KMS-11 (cell line): ENCODE data around the gene KCNT1.

Experiments
- H2AFZ ChIP-seq: fragments of 200-600 bp; sonication (generic); 2 replicates; pipeline ENCODE4 v1.6.1; 2016; ENCODE audit warnings: antibody characterized with exemption, mixed run types, low read depth
- H3K27ac ChIP-seq: fragments of 200-600 bp; sonication (generic); 2 replicates; pipeline ENCODE4 v1.6.1; 2016; ENCODE audit warnings: mild to moderate bottlenecking, mixed run types
- H3K27me3 ChIP-seq: fragments of 200-600 bp; sonication (generic); 2 replicates; pipeline ENCODE4 v1.6.1; 2017; ENCODE audit warnings: mild to moderate bottlenecking, low read depth, mixed run types, moderate library complexity; ENCODE audit not compliant: insufficient read depth
- H3K36me3 ChIP-seq: fragments of 200-600 bp; sonication (generic); 2 replicates; pipeline ENCODE4 v1.6.1; 2017; ENCODE audit warnings: mild to moderate bottlenecking, mixed run types; ENCODE audit not compliant: insufficient read depth
- H3K4me1 ChIP-seq: fragments of 200-600 bp; sonication (generic); 2 replicates; pipeline ENCODE4 v1.6.1; 2016; ENCODE audit warnings: mild to moderate bottlenecking, low read depth, mixed run types; ENCODE audit not compliant: poor library complexity, severe bottlenecking
- H3K4me2 ChIP-seq: fragments of 200-600 bp; sonication (generic); 2 replicates; pipeline ENCODE4 v1.7.0; 2016; ENCODE audit warnings: mild to moderate bottlenecking, mixed run types
- H3K4me3 ChIP-seq: fragments of 200-600 bp; sonication (generic); IDR thresholded peaks from 2 replicates; pipeline ENCODE4 v1.6.1; 2017; ENCODE audit warnings: low read depth, low read length, mixed read lengths; ENCODE audit not compliant: insufficient read depth
- H3K79me2 ChIP-seq: fragments of 200-600 bp; sonication (generic); 2 replicates; pipeline ENCODE4 v1.6.1; 2016; ENCODE audit warnings: low read depth, mixed run types; ENCODE audit not compliant: insufficient read depth
- H3K9ac ChIP-seq: fragments of 200-600 bp; sonication (generic); 2 replicates; pipeline ENCODE4 v1.6.1; 2016; ENCODE audit warnings: mild to moderate bottlenecking, mixed run types
- H4K20me1 ChIP-seq: fragments of 200-600 bp; sonication (generic); 2 replicates; pipeline ENCODE4 v1.6.1; 2016; ENCODE audit warnings: mild to moderate bottlenecking, mixed run types; ENCODE audit not compliant: insufficient read depth
- TF ChIP-seq, protein P1 (sequence below): fragments of 200-600 bp; sonication (generic); conservative IDR thresholded peaks from 2 replicates; pipeline ENCODE4 v1.6.1; 2017; ENCODE audit warnings: low read depth, mild to moderate bottlenecking, antibody characterized with exemption, low read length, moderate library complexity, mixed read lengths

KCNT1 gene

DNA sequence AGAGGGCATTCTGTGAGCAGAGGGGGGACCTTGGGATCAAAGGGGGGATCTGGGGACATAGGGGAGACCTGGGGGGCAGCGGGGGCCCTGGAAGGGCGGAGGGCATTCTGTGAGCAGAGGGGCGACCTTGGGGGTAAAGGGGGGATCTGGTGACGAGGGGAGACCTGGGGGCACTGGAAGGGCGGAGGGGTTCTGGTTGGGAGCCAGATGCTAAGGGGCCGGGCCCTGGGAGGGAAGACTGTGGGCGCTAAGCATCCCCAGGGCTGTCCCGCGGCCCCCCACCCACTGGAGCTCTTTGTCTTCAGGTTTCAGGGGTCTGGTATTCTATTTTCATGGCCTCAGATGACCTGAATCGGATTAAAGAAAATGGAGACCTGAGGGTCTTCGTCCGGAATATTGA, 38.1 kb upstream of the KCNT1 start:
- TF ChIP-seq, protein P1, sequence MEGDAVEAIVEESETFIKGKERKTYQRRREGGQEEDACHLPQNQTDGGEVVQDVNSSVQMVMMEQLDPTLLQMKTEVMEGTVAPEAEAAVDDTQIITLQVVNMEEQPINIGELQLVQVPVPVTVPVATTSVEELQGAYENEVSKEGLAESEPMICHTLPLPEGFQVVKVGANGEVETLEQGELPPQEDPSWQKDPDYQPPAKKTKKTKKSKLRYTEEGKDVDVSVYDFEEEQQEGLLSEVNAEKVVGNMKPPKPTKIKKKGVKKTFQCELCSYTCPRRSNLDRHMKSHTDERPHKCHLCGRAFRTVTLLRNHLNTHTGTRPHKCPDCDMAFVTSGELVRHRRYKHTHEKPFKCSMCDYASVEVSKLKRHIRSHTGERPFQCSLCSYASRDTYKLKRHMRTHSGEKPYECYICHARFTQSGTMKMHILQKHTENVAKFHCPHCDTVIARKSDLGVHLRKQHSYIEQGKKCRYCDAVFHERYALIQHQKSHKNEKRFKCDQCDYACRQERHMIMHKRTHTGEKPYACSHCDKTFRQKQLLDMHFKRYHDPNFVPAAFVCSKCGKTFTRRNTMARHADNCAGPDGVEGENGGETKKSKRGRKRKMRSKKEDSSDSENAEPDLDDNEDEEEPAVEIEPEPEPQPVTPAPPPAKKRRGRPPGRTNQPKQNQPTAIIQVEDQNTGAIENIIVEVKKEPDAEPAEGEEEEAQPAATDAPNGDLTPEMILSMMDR, result no peak
- H3K4me1 ChIP-seq, result no peaks in the 10 kb centered on the region

DNA sequence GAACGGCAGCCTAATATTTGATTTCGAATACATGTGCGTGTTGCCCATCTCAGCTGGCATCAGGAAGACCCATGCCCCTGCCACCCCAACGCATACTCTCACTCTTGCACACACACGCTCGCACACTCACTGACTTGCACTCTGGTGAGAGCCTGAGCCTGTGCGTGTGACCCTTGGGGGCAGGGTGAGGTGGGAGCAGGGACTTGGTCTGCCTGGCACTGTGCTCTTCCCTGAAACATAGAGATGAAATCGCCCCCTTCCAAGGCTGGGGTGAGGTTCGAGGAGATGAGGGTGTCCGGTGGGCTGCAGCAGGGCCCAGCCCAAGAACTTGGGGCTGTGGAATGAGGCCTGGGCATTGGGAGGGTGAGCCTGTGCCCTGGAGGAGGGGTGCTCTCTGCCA, 37.7 kb upstream of the KCNT1 start:
- no peak overlapping the region for H3K9ac ChIP-seq
- H3K36me3 ChIP-seq, result no peaks in the 10 kb centered on the region
- no peak overlapping the region for H3K4me2 ChIP-seq
- H3K4me3 ChIP-seq, result no peak overlapping the region
- no peaks in the 10 kb centered on the region for H3K79me2 ChIP-seq
- TF ChIP-seq, protein P1, result no peak
- no peaks in the 10 kb centered on the region for H4K20me1 ChIP-seq
- no peak overlapping the region for H2AFZ ChIP-seq
- H3K27ac ChIP-seq, result no peak overlapping the region
- H3K27me3 ChIP-seq, result peaks cover 58% of the 10 kb centered on the region
- H3K4me1 ChIP-seq, result no peaks in the 10 kb centered on the region

More for the DNA sequence above, 38.1 kb upstream of the KCNT1 start:
- H3K4me3 ChIP-seq, result no peak overlapping the region
- H3K27ac ChIP-seq, result no peak overlapping the region
- H3K9ac ChIP-seq, result no peak overlapping the region
- H3K79me2 ChIP-seq, result no peaks in the 10 kb centered on the region
- H4K20me1 ChIP-seq, result no peaks in the 10 kb centered on the region
- peaks cover 62% of the 10 kb centered on the region for H3K27me3 ChIP-seq
- H2AFZ ChIP-seq, result no peak overlapping the region
- no peak overlapping the region for H3K4me2 ChIP-seq
- H3K36me3 ChIP-seq, result no peaks in the 10 kb centered on the region

DNA sequence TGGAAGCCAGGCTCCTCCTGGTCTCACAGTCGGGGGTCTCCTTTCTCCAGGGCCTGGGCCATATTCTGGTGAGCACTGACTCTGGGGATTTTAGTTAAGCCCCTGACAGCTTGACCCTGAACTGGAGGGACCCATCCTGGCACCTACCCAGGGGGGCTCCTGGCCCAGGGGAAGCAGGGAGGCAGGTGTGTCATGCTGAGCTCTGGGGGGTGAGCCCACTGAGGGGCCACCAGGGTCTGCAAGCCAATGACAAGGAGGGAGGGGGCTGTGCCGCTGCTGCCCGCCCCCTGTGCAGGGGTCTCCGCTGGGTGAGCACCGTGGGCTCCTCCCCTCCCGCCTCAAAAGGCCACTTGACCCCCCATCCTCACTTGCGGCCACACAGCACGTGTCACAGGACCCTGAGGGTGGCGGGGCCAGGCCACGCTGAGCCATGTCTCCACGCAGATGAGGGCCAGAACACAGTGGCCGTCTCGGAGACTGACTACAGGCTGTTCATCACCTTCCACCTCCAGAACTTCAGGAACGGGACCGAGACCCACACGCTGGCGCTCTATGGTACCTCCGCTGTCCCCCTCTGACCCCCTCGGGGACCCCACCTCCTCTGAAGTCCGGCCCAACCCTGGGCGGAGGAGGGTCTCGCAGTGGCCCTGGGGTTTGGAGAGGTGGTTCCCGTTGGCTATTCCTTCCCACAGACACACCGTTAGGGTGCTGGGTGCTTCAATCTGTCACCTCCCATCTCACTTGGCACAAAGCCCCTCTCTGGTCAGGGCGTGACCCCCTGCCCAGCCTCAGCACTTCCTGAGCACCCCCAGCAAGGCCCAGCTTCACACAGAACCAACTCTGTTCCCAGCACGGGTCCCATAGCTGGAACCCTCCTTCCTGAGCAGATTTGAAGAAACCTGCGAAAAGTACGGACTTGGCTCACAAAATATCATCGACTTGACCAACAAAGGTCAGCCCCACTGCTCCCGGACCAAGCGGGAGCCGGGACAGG, 36.9 kb upstream of the KCNT1 start:
- TF ChIP-seq, protein P1, result no peak
- Histone ChIP-seq H3K27ac (no peak overlapping the region), H3K36me3 (no peaks in the 10 kb centered on the region), H3K27me3 (peaks cover 51% of the 10 kb centered on the region), H3K4me1 (no peaks in the 10 kb centered on the region), H3K9ac (no peak overlapping the region), H2AFZ (no peak overlapping the region), H3K4me3 (no peak overlapping the region), H4K20me1 (no peaks in the 10 kb centered on the region), H3K4me2 (no peak overlapping the region), H3K79me2 (no peaks in the 10 kb centered on the region)

DNA sequence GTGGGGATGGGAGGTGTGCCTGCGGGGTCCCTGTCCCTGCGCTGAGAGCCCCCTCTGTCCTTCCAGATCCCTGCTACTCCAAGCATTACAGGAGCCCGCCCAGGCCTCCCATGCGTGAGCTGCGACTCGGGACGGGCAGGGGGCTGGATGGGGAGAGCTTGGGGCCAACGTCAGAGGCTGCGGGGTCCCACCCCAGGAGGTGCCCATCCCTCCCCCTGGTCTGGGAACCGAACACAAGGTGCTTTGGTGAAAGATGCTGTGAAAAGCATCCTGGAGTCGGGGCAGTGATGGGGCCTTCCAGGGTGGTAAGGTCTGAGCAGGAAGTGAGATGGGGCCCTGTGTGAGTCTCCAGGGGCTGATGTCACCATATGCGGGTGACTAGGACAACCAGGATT, 36.2 kb upstream of the KCNT1 start:
- Histone ChIP-seq H3K4me3 (no peak overlapping the region), H3K27me3 (peaks cover 44% of the 10 kb centered on the region), H3K4me2 (no peak overlapping the region), H3K79me2 (no peaks in the 10 kb centered on the region), H3K36me3 (no peaks in the 10 kb centered on the region), H3K4me1 (no peaks in the 10 kb centered on the region), H3K9ac (no peak overlapping the region), H2AFZ (no peak overlapping the region), H4K20me1 (no peaks in the 10 kb centered on the region), H3K27ac (no peak overlapping the region)
- TF ChIP-seq, protein P1, result no peak
